Esophagus muscularis mucosa (tissue), 3 donors: ENCODE results near the gene LRRC27.

Source experiments
- CTCF ChIP-seq, 3 experiments: fragments of 200-600 bp in 2 of 3; fragments of 450-650 bp in 1 of 3; sonication (generic) in 2 of 3; IDR thresholded peaks; one replicate each; pipeline ENCODE4 v1.5.1; 2017 to 2019; ENCODE audit warnings: antibody characterized with exemption in 3 of 3, mild to moderate bottlenecking in 2 of 3, moderate library complexity in 1 of 3
- POLR2A ChIP-seq: fragments of 450-650 bp; IDR thresholded peaks from one replicate; pipeline ENCODE4 v1.6.1; 2017; ENCODE audit warnings: antibody characterized with exemption, moderate library complexity, mild to moderate bottlenecking, low read depth
- POLR2AphosphoS5 ChIP-seq, 2 donors: sonication (generic); formaldehyde crosslinking; IDR thresholded peaks; one replicate each; pipeline ENCODE4 v1.6.1; 2017; ENCODE audit warnings: antibody characterized with exemption in 2 of 2

GRCh38 chr10:132301371-132302330 is 30.3 kb upstream of the LRRC27 start:
- no peak for TF ChIP-seq CTCF (IDR thresholded peaks at IDR 0.05)
- TF ChIP-seq POLR2A, result no peak
- TF ChIP-seq POLR2AphosphoS5 (IDR thresholded peaks at IDR 0.05), result no peak
